NB4 (cell line): ENCODE results near the gene CHRNA1.

Source experiments
- CTCF ChIP-seq: IDR thresholded peaks from one replicate; pipeline ENCODE4 v1.5.1; 2012; ENCODE audit warnings: low read depth, low read length
- MYC ChIP-seq: IDR thresholded peaks from 2 replicates; pipeline ENCODE4 v1.6.1; 2011; ENCODE audit warnings: low read depth, low read length
- POLR2A ChIP-seq: IDR thresholded peaks from 2 replicates; pipeline ENCODE4 v1.6.1; 2011; ENCODE audit warnings: mild to moderate bottlenecking; ENCODE audit not compliant: insufficient read length; ENCODE audit errors: extremely low read depth
- TF ChIP-seq, protein P1 (sequence below): IDR thresholded peaks from 2 replicates; pipeline ENCODE4 v1.6.1; 2011; ENCODE audit warnings: low read depth, low read length

DNA sequence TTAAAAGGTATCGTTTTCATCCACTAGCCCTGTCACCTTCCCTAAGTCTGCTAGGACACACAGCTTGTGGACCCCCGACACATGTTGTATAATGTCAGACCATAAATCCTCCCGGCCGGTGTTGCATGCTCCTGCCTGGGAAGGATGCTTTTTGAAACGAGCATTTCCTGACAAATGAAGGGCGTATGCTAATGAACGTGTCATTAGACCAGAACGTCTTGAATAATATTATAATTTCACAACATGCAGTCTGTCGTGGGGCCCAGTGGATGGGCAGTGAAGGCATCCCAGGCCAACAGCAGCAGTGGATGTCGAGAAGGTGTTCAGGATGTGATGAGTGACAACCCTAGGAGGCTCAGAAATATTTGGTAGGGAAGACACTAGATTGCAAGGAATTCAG, 7.5 kb downstream of the CHRNA1 start:
- no peak for TF ChIP-seq POLR2A
- TF ChIP-seq CTCF, result no peak
- no peak for TF ChIP-seq MYC
- TF ChIP-seq, protein P1, sequence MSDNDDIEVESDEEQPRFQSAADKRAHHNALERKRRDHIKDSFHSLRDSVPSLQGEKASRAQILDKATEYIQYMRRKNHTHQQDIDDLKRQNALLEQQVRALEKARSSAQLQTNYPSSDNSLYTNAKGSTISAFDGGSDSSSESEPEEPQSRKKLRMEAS, result no peak
